Measurements from ENCODE around the gene UBTD1. TPM values are rescaled to one million over a fixed set of nuclear protein-coding genes. Genes with fewer than 3 reads are reported as not detected.

The UBTD1 gene
- polyA plus RNA-seq, 1 donor, result 4.1 TPM

- H3K4me1 ChIP-seq (ENCODE audit: control insufficient read depth, insufficient read depth, low read length), result no peaks in the 10 kb centered on the region
- H3K4me3 ChIP-seq (ENCODE audit: low read length), result no peak overlapping the region
- H3K27me3 ChIP-seq (ENCODE audit: control insufficient read depth, insufficient read depth, low read length), result no peaks in the 10 kb centered on the region
- no peak for DNase-seq
- H3K36me3 ChIP-seq (ENCODE audit: control insufficient read depth, insufficient read depth, low read length), result no peaks in the 10 kb centered on the region
- H3K27ac ChIP-seq (ENCODE audit: low read length), result no peak overlapping the region
- no peaks in the 10 kb centered on the region for H3K9me3 ChIP-seq (ENCODE audit: control insufficient read depth, low read depth, low read length)
- no CpG with 5 or more reads among the region's 1 CpG for WGBS (ENCODE audit: insufficient coverage, low lambda C conversion rate)
Measured at GRCh38 chr10:97512993-97513392, 14.3 kb downstream of the UBTD1 start.

- Histone ChIP-seq H3K36me3 (ENCODE audit: control insufficient read depth, insufficient read depth, low read length) (no peaks in the 10 kb centered on the region), H3K27me3 (ENCODE audit: control insufficient read depth, insufficient read depth, low read length) (no peaks in the 10 kb centered on the region), H3K27ac (ENCODE audit: low read length) (no peak overlapping the region), H3K4me1 (ENCODE audit: control insufficient read depth, insufficient read depth, low read length) (no peaks in the 10 kb centered on the region), H3K9me3 (ENCODE audit: control insufficient read depth, low read depth, low read length) (no peaks in the 10 kb centered on the region), H3K4me3 (ENCODE audit: low read length) (no peak overlapping the region)
- WGBS (ENCODE audit: insufficient coverage, low lambda C conversion rate), result no CpG with 5 or more reads among the region's 10 CpGs
- no peak for DNase-seq
Measured at GRCh38 chr10:97514344-97514743, 15.6 kb downstream of the UBTD1 start.

GRCh38 chr10:97515271-97515978 is 16.7 kb downstream of the UBTD1 start:
- Histone ChIP-seq H3K4me1 (ENCODE audit: control insufficient read depth, insufficient read depth, low read length) (no peaks in the 10 kb centered on the region), H3K27ac (ENCODE audit: low read length) (no peak overlapping the region), H3K36me3 (ENCODE audit: control insufficient read depth, insufficient read depth, low read length) (no peaks in the 10 kb centered on the region), H3K27me3 (ENCODE audit: control insufficient read depth, insufficient read depth, low read length) (no peaks in the 10 kb centered on the region), H3K9me3 (ENCODE audit: control insufficient read depth, low read depth, low read length) (no peaks in the 10 kb centered on the region), H3K4me3 (ENCODE audit: low read length) (no peak overlapping the region)
- WGBS (ENCODE audit: insufficient coverage, low lambda C conversion rate), result no CpG with 5 or more reads among the region's 10 CpGs
- no peak for DNase-seq

- Histone ChIP-seq H3K27me3 (ENCODE audit: control insufficient read depth, insufficient read depth, low read length) (no peaks in the 10 kb centered on the region), H3K36me3 (ENCODE audit: control insufficient read depth, insufficient read depth, low read length) (no peaks in the 10 kb centered on the region), H3K9me3 (ENCODE audit: control insufficient read depth, low read depth, low read length) (no peaks in the 10 kb centered on the region), H3K4me3 (ENCODE audit: low read length) (no peak overlapping the region), H3K27ac (ENCODE audit: low read length) (no peak overlapping the region), H3K4me1 (ENCODE audit: control insufficient read depth, insufficient read depth, low read length) (no peaks in the 10 kb centered on the region)
- DNase-seq, result no peak
- WGBS (ENCODE audit: insufficient coverage, low lambda C conversion rate), result no CpG with 5 or more reads among the region's 15 CpGs
Measured at GRCh38 chr10:97517096-97517750, 18.5 kb downstream of the UBTD1 start.

- DNase-seq, result no peak
- H3K4me3 ChIP-seq (ENCODE audit: low read length), result no peak overlapping the region
- H3K4me1 ChIP-seq (ENCODE audit: control insufficient read depth, insufficient read depth, low read length), result no peaks in the 10 kb centered on the region
- no CpG with 5 or more reads among the region's 6 CpGs for WGBS (ENCODE audit: insufficient coverage, low lambda C conversion rate)
- no peaks in the 10 kb centered on the region for H3K27me3 ChIP-seq (ENCODE audit: control insufficient read depth, insufficient read depth, low read length)
- no peak overlapping the region for H3K27ac ChIP-seq (ENCODE audit: low read length)
- no peaks in the 10 kb centered on the region for H3K36me3 ChIP-seq (ENCODE audit: control insufficient read depth, insufficient read depth, low read length)
- no peaks in the 10 kb centered on the region for H3K9me3 ChIP-seq (ENCODE audit: control insufficient read depth, low read depth, low read length)
Measured at GRCh38 chr10:97517778-97518300, 19.1 kb downstream of the UBTD1 start.

GRCh38 chr10:97518301-97519043 is 19.7 kb downstream of the UBTD1 start:
- Histone ChIP-seq H3K4me3 (ENCODE audit: low read length) (no peak overlapping the region), H3K27ac (ENCODE audit: low read length) (no peak overlapping the region), H3K36me3 (ENCODE audit: control insufficient read depth, insufficient read depth, low read length) (no peaks in the 10 kb centered on the region), H3K9me3 (ENCODE audit: control insufficient read depth, low read depth, low read length) (no peaks in the 10 kb centered on the region), H3K4me1 (ENCODE audit: control insufficient read depth, insufficient read depth, low read length) (no peaks in the 10 kb centered on the region), H3K27me3 (ENCODE audit: control insufficient read depth, insufficient read depth, low read length) (no peaks in the 10 kb centered on the region)
- DNase-seq, result no peak
- 30% methylated on average over 4 of the region's 10 CpGs for WGBS (ENCODE audit: insufficient coverage, low lambda C conversion rate)

- no peak overlapping the region for H3K4me3 ChIP-seq (ENCODE audit: low read length)
- no peak overlapping the region for H3K27ac ChIP-seq (ENCODE audit: low read length)
- no peaks in the 10 kb centered on the region for H3K27me3 ChIP-seq (ENCODE audit: control insufficient read depth, insufficient read depth, low read length)
- H3K4me1 ChIP-seq (ENCODE audit: control insufficient read depth, insufficient read depth, low read length), result no peaks in the 10 kb centered on the region
- DNase-seq, result no peak
- WGBS (ENCODE audit: insufficient coverage, low lambda C conversion rate), result no CpG with 5 or more reads among the region's 2 CpGs
- no peaks in the 10 kb centered on the region for H3K9me3 ChIP-seq (ENCODE audit: control insufficient read depth, low read depth, low read length)
- no peaks in the 10 kb centered on the region for H3K36me3 ChIP-seq (ENCODE audit: control insufficient read depth, insufficient read depth, low read length)
Measured at GRCh38 chr10:97519342-97519741, 20.6 kb downstream of the UBTD1 start.

- H3K9me3 ChIP-seq (ENCODE audit: control insufficient read depth, low read depth, low read length), result no peaks in the 10 kb centered on the region
- H3K27me3 ChIP-seq (ENCODE audit: control insufficient read depth, insufficient read depth, low read length), result no peaks in the 10 kb centered on the region
- H3K4me1 ChIP-seq (ENCODE audit: control insufficient read depth, insufficient read depth, low read length), result no peaks in the 10 kb centered on the region
- no CpG with 5 or more reads among the region's 5 CpGs for WGBS (ENCODE audit: insufficient coverage, low lambda C conversion rate)
- DNase-seq, result no peak
- no peaks in the 10 kb centered on the region for H3K36me3 ChIP-seq (ENCODE audit: control insufficient read depth, insufficient read depth, low read length)
- no peak overlapping the region for H3K4me3 ChIP-seq (ENCODE audit: low read length)
- no peak overlapping the region for H3K27ac ChIP-seq (ENCODE audit: low read length)
Measured at GRCh38 chr10:97520520-97520919, 21.8 kb downstream of the UBTD1 start.

GRCh38 chr10:97520978-97521761 is 22.4 kb downstream of the UBTD1 start:
- DNase-seq, result no peak
- Histone ChIP-seq H3K4me3 (ENCODE audit: low read length) (no peak overlapping the region), H3K36me3 (ENCODE audit: control insufficient read depth, insufficient read depth, low read length) (no peaks in the 10 kb centered on the region), H3K4me1 (ENCODE audit: control insufficient read depth, insufficient read depth, low read length) (no peaks in the 10 kb centered on the region), H3K27me3 (ENCODE audit: control insufficient read depth, insufficient read depth, low read length) (no peaks in the 10 kb centered on the region), H3K27ac (ENCODE audit: low read length) (no peak overlapping the region), H3K9me3 (ENCODE audit: control insufficient read depth, low read depth, low read length) (no peaks in the 10 kb centered on the region)
- WGBS (ENCODE audit: insufficient coverage, low lambda C conversion rate), result 80% methylated on average over 1 of the region's 11 CpGs

GRCh38 chr10:97522071-97522470 is 23.3 kb downstream of the UBTD1 start:
- Histone ChIP-seq H3K27ac (ENCODE audit: low read length) (no peak overlapping the region), H3K36me3 (ENCODE audit: control insufficient read depth, insufficient read depth, low read length) (no peaks in the 10 kb centered on the region), H3K27me3 (ENCODE audit: control insufficient read depth, insufficient read depth, low read length) (no peaks in the 10 kb centered on the region), H3K4me1 (ENCODE audit: control insufficient read depth, insufficient read depth, low read length) (no peaks in the 10 kb centered on the region), H3K4me3 (ENCODE audit: low read length) (no peak overlapping the region), H3K9me3 (ENCODE audit: control insufficient read depth, low read depth, low read length) (no peaks in the 10 kb centered on the region)
- no CpG with 5 or more reads among the region's 6 CpGs for WGBS (ENCODE audit: insufficient coverage, low lambda C conversion rate)
- DNase-seq, result no peak
